Measurements from ENCODE around the gene ZNF133.

ZNF133 gene

GRCh38 chr20:18364768-18365167, 76.4 kb downstream of the ZNF133 start:
- no peak for DNase-seq
